Esophagus squamous epithelium (tissue), 5 donors: Measurements from ENCODE around the gene DTX1. TPM values are rescaled to one million over a fixed set of nuclear protein-coding genes. Genes with fewer than 3 reads are reported as not detected.
"Not testable (repeated sequence)": the region's sequence is repeated elsewhere in the genome, so short reads cannot be mapped to it uniquely, and the experiment has no call there.

Source experiments
- DNase-seq: peaks from one replicate; lab custom pipeline; 2025; lab: John Stamatoyannopoulos, UW
- H3K27ac ChIP-seq, 4 donors: fragments of 200-600 bp; sonication (generic); one replicate each; pipeline ENCODE4 v1.5.1; 2016 to 2019; ENCODE audit warnings: mild to moderate bottlenecking in 1 of 4
- H3K27me3 ChIP-seq, 4 donors: fragments of 200-600 bp; sonication (generic); 1 replicate in 3 of 4; 2 replicates in 1 of 4; pipeline versions ENCODE4 v1.5.1 to v1.6.0; 2017 to 2021; ENCODE audit warnings: antibody characterized with exemption in 1 of 4
- H3K36me3 ChIP-seq, 3 donors: fragments of 200-600 bp; sonication (generic); one replicate each; pipeline ENCODE4 v1.5.1; 2016 to 2019
- H3K4me1 ChIP-seq, 3 donors: fragments of 200-600 bp; sonication (generic); one replicate each; pipeline ENCODE4 v1.5.1; 2017 to 2019
- H3K4me3 ChIP-seq, 4 donors: fragments of 200-600 bp; sonication (generic); 1 replicate in 3 of 4; 2 replicates in 1 of 4; pipeline ENCODE4 v1.5.1; 2016 to 2019; ENCODE audit warnings: mild to moderate bottlenecking in 2 of 4, moderate library complexity in 1 of 4
- H3K9me3 ChIP-seq, 3 donors: fragments of 200-600 bp; sonication (generic); one replicate each; pipeline ENCODE4 v1.5.1; 2016 to 2019
- CTCF ChIP-seq, 6 experiments: fragments of 450-650 bp in 4 of 6; fragments of 200-600 bp in 2 of 6; sonication (generic) in 2 of 6; IDR thresholded peaks; one replicate each; pipeline ENCODE4 v1.5.1; 2016 to 2019; ENCODE audit warnings: antibody characterized with exemption in 6 of 6, mild to moderate bottlenecking in 4 of 6, moderate library complexity in 4 of 6
- POLR2A ChIP-seq, 4 donors: fragments of 450-650 bp; IDR thresholded peaks; one replicate each; pipeline ENCODE4 v1.6.1; 2017; ENCODE audit warnings: antibody characterized with exemption in 4 of 4, mild to moderate bottlenecking in 4 of 4, moderate library complexity in 3 of 4
- WGBS, 2 donors: methylation state at CpG; one replicate each; pipeline ENCODE4 v1.1.5; 2018; 5-methylcytosine and 5-hydroxymethylcytosine counted together
- intact Hi-C: fragments of 100-400 bp; cut with DNase I; formaldehyde crosslinking; loops from one replicate; pipeline ENCODE4 v1.15.0; 2022
- total RNA-seq, 4 donors: library from RNA; depleted of rRNA; stranded (reverse); fragments of >200 nt; gene quantifications; one replicate each; pipeline ENCODE4 v1.1.0, GENCODE V29; 2016
- donor health status: DM: yes; HTN: yes; CAD: no.

The DTX1 gene
- total RNA-seq, 4 donors from 2014 or later, result 0.49 to 4.8 (median 1.8) TPM

DNA sequence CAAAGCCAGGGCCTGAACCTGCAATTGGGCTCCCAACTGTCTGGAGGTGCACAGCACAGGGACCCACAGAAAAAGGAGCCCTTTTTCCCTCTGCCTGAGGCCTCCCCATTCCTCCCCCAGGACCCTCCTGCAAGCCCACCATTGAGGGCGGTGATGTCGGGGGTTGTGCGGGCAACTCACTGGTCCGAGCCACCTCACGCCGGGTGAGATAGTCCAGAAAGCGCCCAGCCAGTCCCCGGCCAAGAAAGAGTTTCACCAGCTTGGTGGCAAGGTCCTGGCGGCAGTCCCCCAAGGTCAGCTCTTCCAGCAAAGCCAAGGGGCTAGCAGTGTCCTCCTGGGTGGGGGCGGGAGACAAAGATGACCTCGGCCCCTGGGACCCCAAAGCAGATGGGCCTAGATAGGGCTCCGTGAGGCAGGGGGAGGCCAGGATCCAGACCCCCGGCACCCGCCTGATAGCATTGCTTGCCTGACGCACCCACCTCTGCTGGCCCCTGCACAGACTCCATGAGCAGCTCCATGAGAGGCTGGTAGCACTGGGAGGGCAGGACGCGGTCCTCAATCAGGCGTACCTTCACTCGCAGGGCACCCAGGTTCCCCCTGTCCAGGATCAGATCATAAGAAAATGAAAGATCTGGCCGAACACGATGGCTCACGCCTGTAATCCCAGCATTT is 59.1 kb downstream of the DTX1 start:
- Histone ChIP-seq H3K27me3 (peaks cover 0 to 27% (median 0%) of the 10 kb centered on the region in 4 donors), H3K36me3 (peaks cover 0 to 23% (median 0%) of the 10 kb centered on the region in 3 donors), H3K4me3 (no peak overlapping the region), H3K4me1 (peaks cover 0 to 3% (median 0%) of the 10 kb centered on the region in 3 donors), H3K9me3 (no peaks in the 10 kb centered on the region), H3K27ac (no peak overlapping the region)
- no peak for TF ChIP-seq POLR2A (IDR thresholded peaks at IDR 0.05)
- TF ChIP-seq CTCF (IDR thresholded peaks at IDR 0.05), result no peak
- intact Hi-C loops, result no loop called here
- 96% methylated on average over 3 to 5 of the region's 22 CpGs for WGBS, 2 donors
- DNase-seq, result no peak

GRCh38 chr12:113116875-113117274 is 60.3 kb downstream of the DTX1 start:
- peaks cover 0 to 33% (median 0%) of the 10 kb centered on the region in 4 donors for H3K27me3 ChIP-seq
- TF ChIP-seq POLR2A (IDR thresholded peaks at IDR 0.05) (no peak), CTCF (IDR thresholded peaks at IDR 0.05) (no peak)
- intact Hi-C loops, result no loop called here
- peak overlapping the region in 1 of 4 donors; percentile 19 for H3K27ac ChIP-seq
- peaks cover 0 to 3% (median 0%) of the 10 kb centered on the region in 3 donors for H3K4me1 ChIP-seq
- no peak overlapping the region for H3K4me3 ChIP-seq
- no peaks in the 10 kb centered on the region for H3K9me3 ChIP-seq
- WGBS, 2 donors, result 46 to 50% methylated on average over 4 to 5 of the region's 6 CpGs
- no peak for DNase-seq
- H3K36me3 ChIP-seq, result peaks cover 0 to 20% (median 0%) of the 10 kb centered on the region in 3 donors

GRCh38 chr12:113117684-113118083 is 61.2 kb downstream of the DTX1 start:
- 47 to 60% methylated on average over 8 of the region's 8 CpGs for WGBS, 2 donors
- H3K4me3 ChIP-seq, H3K4me1 ChIP-seq, DNase-seq, intact Hi-C loops, H3K27ac ChIP-seq, H3K9me3 ChIP-seq: not testable (repeated sequence)
- Histone ChIP-seq H3K36me3 (peaks cover 0 to 16% (median 0%) of the 10 kb centered on the region in 3 donors), H3K27me3 (peaks cover 0 to 29% (median 0%) of the 10 kb centered on the region in 4 donors)

DNA sequence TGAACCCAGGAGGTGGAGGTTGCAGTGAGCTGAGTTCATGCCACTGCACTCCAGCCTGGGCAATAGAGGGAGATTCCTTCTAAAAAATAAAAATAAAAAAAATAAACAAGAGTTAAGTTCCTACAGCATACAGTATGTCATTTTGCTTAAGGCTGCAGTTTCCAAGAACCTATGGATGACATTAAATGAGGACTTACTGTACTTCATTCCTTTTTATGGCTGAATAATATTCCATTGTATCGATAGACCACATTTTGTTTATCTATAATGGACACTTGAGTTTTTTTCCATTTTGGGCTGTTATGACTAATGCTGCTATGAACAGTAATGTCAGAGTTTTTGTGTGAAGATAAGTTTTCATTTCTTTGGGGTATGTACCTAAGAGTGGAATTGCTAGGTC is 61.6 kb downstream of the DTX1 start:
- Histone ChIP-seq H3K4me3 (no peak overlapping the region), H3K9me3 (no peaks in the 10 kb centered on the region), H3K36me3 (peaks cover 0 to 13% (median 0%) of the 10 kb centered on the region in 3 donors), H3K27ac (no peak overlapping the region), H3K27me3 (peaks cover 0 to 26% (median 0%) of the 10 kb centered on the region in 4 donors), H3K4me1 (peaks cover 0 to 3% (median 0%) of the 10 kb centered on the region in 3 donors)
- DNase-seq, result no peak
- TF ChIP-seq CTCF (IDR thresholded peaks at IDR 0.05) (no peak), POLR2A (IDR thresholded peaks at IDR 0.05) (no peak)
- intact Hi-C loops, result no loop called here
- WGBS, 2 donors, result 85 to 92% methylated on average over 1 of the region's 1 CpG

DNA sequence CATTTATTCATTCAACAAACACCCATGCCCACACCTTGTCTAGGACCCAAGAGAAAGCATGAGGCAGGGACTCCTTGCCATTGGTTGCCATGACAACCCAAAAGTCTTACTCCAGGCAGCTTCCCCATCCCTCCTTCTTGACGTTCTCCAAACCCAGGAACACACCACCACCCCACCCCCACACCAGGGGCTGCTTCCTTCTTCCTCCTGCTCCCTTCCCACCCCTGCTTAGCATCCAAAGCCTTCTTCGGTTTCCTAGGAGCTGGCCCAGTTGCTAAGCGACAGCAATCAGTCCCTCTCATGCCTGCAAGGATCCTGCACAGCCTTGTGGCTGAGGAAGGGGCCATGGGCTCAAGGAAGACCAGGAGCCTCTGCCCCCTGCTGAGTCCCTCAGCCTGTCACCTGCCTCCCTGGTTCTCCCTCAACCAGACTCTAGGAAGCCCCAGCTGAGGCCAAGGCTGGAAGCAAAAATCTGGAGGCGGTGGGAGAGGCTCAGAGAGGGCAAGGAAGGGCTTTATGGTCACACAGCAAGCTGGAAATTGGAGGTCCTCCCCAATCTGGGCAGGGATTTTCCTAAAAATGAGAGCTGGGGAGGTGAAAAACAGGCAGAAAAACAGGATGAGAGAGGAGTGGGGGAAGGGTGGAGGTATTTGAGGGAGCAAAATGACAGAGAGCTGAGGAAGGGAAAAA is 63.6 kb downstream of the DTX1 start:
- TF ChIP-seq CTCF (IDR thresholded peaks at IDR 0.05), result no peak
- WGBS, 2 donors, result 36 to 38% methylated on average over 2 to 4 of the region's 4 CpGs
- intact Hi-C loops, result no loop called here
- DNase-seq, result no peak
- Histone ChIP-seq H3K27ac (no peak overlapping the region), H3K4me1 (peaks cover 0 to 3% (median 0%) of the 10 kb centered on the region in 3 donors), H3K9me3 (no peaks in the 10 kb centered on the region), H3K27me3 (peaks cover 0 to 20% (median 0%) of the 10 kb centered on the region in 4 donors), H3K36me3 (peaks cover 0 to 7% (median 0%) of the 10 kb centered on the region in 3 donors), H3K4me3 (no peak overlapping the region)
